ENCODE results near the gene RAD51B.

DNA sequence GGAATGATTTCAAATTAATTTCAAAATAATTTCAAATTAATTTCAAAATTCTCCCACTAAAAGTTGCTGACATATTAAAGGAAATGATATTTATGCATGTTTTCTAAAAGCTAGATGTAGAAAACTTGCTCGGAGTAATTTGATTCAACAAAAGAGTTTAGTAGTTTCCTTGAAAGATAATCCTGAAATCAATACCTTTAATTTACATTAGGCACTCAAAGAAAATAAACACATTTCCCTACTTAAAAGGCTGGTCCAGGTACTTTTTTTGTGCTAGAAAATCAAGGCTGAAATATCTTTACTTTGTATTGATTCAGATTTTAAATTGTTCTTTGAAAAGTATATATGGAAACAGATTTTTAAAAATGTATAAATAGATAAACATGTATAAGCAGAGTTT is 370.5 kb downstream of the RAD51B start:
- TF ChIP-seq POLR2A (IDR thresholded peaks at IDR 0.05) = no peak
- TF ChIP-seq, protein P1, sequence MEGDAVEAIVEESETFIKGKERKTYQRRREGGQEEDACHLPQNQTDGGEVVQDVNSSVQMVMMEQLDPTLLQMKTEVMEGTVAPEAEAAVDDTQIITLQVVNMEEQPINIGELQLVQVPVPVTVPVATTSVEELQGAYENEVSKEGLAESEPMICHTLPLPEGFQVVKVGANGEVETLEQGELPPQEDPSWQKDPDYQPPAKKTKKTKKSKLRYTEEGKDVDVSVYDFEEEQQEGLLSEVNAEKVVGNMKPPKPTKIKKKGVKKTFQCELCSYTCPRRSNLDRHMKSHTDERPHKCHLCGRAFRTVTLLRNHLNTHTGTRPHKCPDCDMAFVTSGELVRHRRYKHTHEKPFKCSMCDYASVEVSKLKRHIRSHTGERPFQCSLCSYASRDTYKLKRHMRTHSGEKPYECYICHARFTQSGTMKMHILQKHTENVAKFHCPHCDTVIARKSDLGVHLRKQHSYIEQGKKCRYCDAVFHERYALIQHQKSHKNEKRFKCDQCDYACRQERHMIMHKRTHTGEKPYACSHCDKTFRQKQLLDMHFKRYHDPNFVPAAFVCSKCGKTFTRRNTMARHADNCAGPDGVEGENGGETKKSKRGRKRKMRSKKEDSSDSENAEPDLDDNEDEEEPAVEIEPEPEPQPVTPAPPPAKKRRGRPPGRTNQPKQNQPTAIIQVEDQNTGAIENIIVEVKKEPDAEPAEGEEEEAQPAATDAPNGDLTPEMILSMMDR (IDR thresholded peaks at IDR 0.05) = no peak
